Chondrocyte (in vitro differentiated cells): ENCODE data around the gene JOSD2. TPM values are rescaled to one million over a fixed set of nuclear protein-coding genes. Genes with fewer than 3 reads are reported as not detected.
A peak's percentile ranks its signal among the peaks of the same experiment; 100 is the strongest.

Source experiments
- DNase-seq: peaks from one replicate; pipeline ENCODE4 v3.0.0; 2021; ENCODE audit warnings: mixed read lengths, low spot score
- H3K27ac Mint-ChIP-seq: one replicate; pipeline ENCODE4 v1.8.0; 2021; ENCODE audit warnings: mild to moderate bottlenecking, moderate library complexity, mixed read lengths; ENCODE audit not compliant: unreplicated experiment
- H3K27me3 Mint-ChIP-seq: 2 replicates; pipeline ENCODE4 v1.8.0; 2021; ENCODE audit warnings: low read depth, mixed read lengths
- H3K36me3 Mint-ChIP-seq: 2 replicates; pipeline ENCODE4 v1.8.0; 2021; ENCODE audit warnings: low read depth, mixed read lengths
- H3K4me1 Mint-ChIP-seq: 2 replicates; pipeline ENCODE4 v1.8.0; 2021; ENCODE audit warnings: low read depth, mild to moderate bottlenecking, mixed read lengths
- H3K4me3 Mint-ChIP-seq: one replicate; pipeline ENCODE4 v1.8.0; 2021; ENCODE audit warnings: mild to moderate bottlenecking, moderate library complexity, mixed read lengths; ENCODE audit not compliant: unreplicated experiment
- H3K9me3 Mint-ChIP-seq: 2 replicates; pipeline ENCODE4 v1.8.0; 2021; ENCODE audit warnings: low read depth, mixed read lengths
- total RNA-seq: library from RNA; stranded (reverse); gene quantifications from 3 replicates; pipeline ENCODE4 v1.2.1, GENCODE V29; 2021
- TF ChIP-seq, protein P1 (sequence below): fragments of 200-600 bp; sonication (generic); IDR thresholded peaks from 2 replicates; pipeline ENCODE4 v1.5.0; 2021; ENCODE audit warnings: antibody characterized with exemption, mild to moderate bottlenecking, moderate library complexity

Gene JOSD2
- total RNA-seq, 1 donor from 2014 or later: 44.7 TPM

DNA sequence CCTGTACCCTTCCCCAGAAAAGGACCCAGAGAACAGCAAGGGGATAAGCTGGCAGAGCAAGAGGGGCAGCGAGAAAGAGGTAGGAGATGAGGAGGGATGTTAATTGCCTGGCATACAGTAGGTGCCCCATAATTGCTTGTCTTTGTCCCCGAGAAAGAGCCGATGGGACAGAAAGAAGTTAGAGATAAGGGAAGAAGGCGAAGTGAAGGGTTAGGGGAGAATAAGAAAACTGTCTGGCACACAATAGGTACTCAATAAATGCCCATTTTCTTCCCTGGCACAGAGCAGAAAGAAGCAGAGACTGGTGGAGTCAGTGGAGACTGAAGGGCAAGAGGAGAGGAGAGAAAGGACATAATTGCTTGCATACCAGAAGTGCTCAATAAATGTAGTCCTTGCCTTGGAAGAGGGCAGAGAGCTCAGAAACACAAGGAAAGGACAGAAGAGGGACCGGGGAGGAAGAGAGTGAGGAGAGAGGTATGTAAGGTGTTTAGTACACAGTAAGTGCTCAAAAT is 15.9 kb downstream of the JOSD2 start:
- no peak for DNase-seq
- Mint-ChIP-seq H3K9me3 (no peaks in the 10 kb centered on the region), H3K27ac (no peak overlapping the region), H3K36me3 (peaks cover 5% of the 10 kb centered on the region), H3K27me3 (peaks cover 38% of the 10 kb centered on the region), H3K4me1 (peaks cover 9% of the 10 kb centered on the region), H3K4me3 (no peak overlapping the region)
- TF ChIP-seq, protein P1, sequence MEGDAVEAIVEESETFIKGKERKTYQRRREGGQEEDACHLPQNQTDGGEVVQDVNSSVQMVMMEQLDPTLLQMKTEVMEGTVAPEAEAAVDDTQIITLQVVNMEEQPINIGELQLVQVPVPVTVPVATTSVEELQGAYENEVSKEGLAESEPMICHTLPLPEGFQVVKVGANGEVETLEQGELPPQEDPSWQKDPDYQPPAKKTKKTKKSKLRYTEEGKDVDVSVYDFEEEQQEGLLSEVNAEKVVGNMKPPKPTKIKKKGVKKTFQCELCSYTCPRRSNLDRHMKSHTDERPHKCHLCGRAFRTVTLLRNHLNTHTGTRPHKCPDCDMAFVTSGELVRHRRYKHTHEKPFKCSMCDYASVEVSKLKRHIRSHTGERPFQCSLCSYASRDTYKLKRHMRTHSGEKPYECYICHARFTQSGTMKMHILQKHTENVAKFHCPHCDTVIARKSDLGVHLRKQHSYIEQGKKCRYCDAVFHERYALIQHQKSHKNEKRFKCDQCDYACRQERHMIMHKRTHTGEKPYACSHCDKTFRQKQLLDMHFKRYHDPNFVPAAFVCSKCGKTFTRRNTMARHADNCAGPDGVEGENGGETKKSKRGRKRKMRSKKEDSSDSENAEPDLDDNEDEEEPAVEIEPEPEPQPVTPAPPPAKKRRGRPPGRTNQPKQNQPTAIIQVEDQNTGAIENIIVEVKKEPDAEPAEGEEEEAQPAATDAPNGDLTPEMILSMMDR: no peak

GRCh38 chr19:50494186-50495019 is 16.6 kb downstream of the JOSD2 start:
- peaks cover 41% of the 10 kb centered on the region for H3K27me3 Mint-ChIP-seq

GRCh38 chr19:50493171-50493570 is 17.8 kb downstream of the JOSD2 start:
- H3K4me1 Mint-ChIP-seq: peaks cover 9% of the 10 kb centered on the region
- no peak overlapping the region for H3K27ac Mint-ChIP-seq
- TF ChIP-seq, protein P1: no peak
- H3K9me3 Mint-ChIP-seq: no peaks in the 10 kb centered on the region
- peaks cover 8% of the 10 kb centered on the region for H3K36me3 Mint-ChIP-seq
- peak; percentile 64 for DNase-seq
- no peak overlapping the region for H3K4me3 Mint-ChIP-seq
- H3K27me3 Mint-ChIP-seq: peaks cover 52% of the 10 kb centered on the region

More at GRCh38 chr19:50494186-50495019, 16.6 kb downstream of the JOSD2 start:
- DNase-seq: peak; percentile 33
- Mint-ChIP-seq H3K4me1 (peaks cover 9% of the 10 kb centered on the region), H3K4me3 (no peak overlapping the region), H3K9me3 (no peaks in the 10 kb centered on the region), H3K36me3 (peaks cover 5% of the 10 kb centered on the region), H3K27ac (no peak overlapping the region)
- TF ChIP-seq, protein P1: no peak

- TF ChIP-seq, protein P1: no peak
- Mint-ChIP-seq H3K4me3 (no peak overlapping the region), H3K27me3 (peaks cover 56% of the 10 kb centered on the region), H3K4me1 (peaks cover 9% of the 10 kb centered on the region), H3K36me3 (peaks cover 8% of the 10 kb centered on the region), H3K27ac (no peak overlapping the region), H3K9me3 (no peaks in the 10 kb centered on the region)
- DNase-seq: peak; percentile 63
These were observed 18.5 kb downstream of the JOSD2 start for GRCh38 chr19:50492303-50493052.

- DNase-seq: peak; percentile 84
- Mint-ChIP-seq H3K36me3 (peaks cover 9% of the 10 kb centered on the region), H3K9me3 (peaks cover 5% of the 10 kb centered on the region), H3K27ac (no peak overlapping the region), H3K27me3 (peaks cover 65% of the 10 kb centered on the region), H3K4me1 (peaks cover 9% of the 10 kb centered on the region), H3K4me3 (no peak overlapping the region)
- TF ChIP-seq, protein P1: no peak
These were observed 20.0 kb downstream of the JOSD2 start for GRCh38 chr19:50490991-50491472.
